ENCODE results near the gene DDAH1. TPM values are rescaled to one million over a fixed set of nuclear protein-coding genes. Genes with fewer than 3 reads are reported as not detected.
A peak's percentile ranks its signal among the peaks of the same experiment; 100 is the strongest.

Gene DDAH1
- total and polyA plus RNA-seq, 5 donors: 3.8 to 10.1 (median 5.6) TPM

GRCh38 chr1:85278853-85279314 lies 186.1 kb downstream of the DDAH1 start:
- H3K9me3 ChIP-seq (ENCODE audit: control insufficient read depth, low read length): no peaks in the 10 kb centered on the region
- intact Hi-C loops (cut with DNase I): no loop called here
- no peak for DNase-seq
- no peak for ATAC-seq
- 21% methylated on average over 2 of the region's 2 CpGs for WGBS
- no peaks in the 10 kb centered on the region for H3K27me3 ChIP-seq (ENCODE audit: control insufficient read depth, insufficient read depth)
- no peak overlapping the region for H3K4me3 ChIP-seq (ENCODE audit: low read length)
- H3K4me1 ChIP-seq (ENCODE audit: control insufficient read depth, insufficient read depth, low read length): no peaks in the 10 kb centered on the region
- H3K27ac ChIP-seq (ENCODE audit: low read length): no peak overlapping the region

GRCh38 chr1:85277802-85278201 lies 187.2 kb downstream of the DDAH1 start:
- Histone ChIP-seq H3K27me3 (ENCODE audit: control insufficient read depth, insufficient read depth) (no peaks in the 10 kb centered on the region), H3K27ac (ENCODE audit: low read length) (no peak overlapping the region), H3K4me3 (ENCODE audit: low read length) (no peak overlapping the region), H3K4me1 (ENCODE audit: control insufficient read depth, insufficient read depth, low read length) (no peaks in the 10 kb centered on the region), H3K9me3 (ENCODE audit: control insufficient read depth, low read length) (no peaks in the 10 kb centered on the region)
- intact Hi-C loops (cut with DNase I): no loop called here
- ATAC-seq (no peak), DNase-seq (no peak)
- 95% methylated on average over 4 of the region's 4 CpGs for WGBS

- peak overlapping the region; percentile 80 for H3K27ac ChIP-seq (ENCODE audit: low read length)
- 64% methylated on average over 11 of the region's 11 CpGs for WGBS
- H3K4me3 ChIP-seq (ENCODE audit: low read length): peak overlapping the region; percentile 49
- H3K4me1 ChIP-seq (ENCODE audit: control insufficient read depth, insufficient read depth, low read length): no peaks in the 10 kb centered on the region
- H3K9me3 ChIP-seq (ENCODE audit: control insufficient read depth, low read length): no peaks in the 10 kb centered on the region
- no peaks in the 10 kb centered on the region for H3K27me3 ChIP-seq (ENCODE audit: control insufficient read depth, insufficient read depth)
- intact Hi-C loops (cut with DNase I): no loop called here
- DNase-seq (peak in 1 of 3 donors; percentile 46), ATAC-seq (no peak)
These were observed 187.8 kb downstream of the DDAH1 start for GRCh38 chr1:85276978-85277639.

- under 1% methylated on average over 78 of the region's 78 CpGs for WGBS
- DNase-seq (peak; percentile 99 to 100 (median 100)), ATAC-seq (peak; percentile 99)
- no peaks in the 10 kb centered on the region for H3K9me3 ChIP-seq (ENCODE audit: control insufficient read depth, low read length)
- intact Hi-C loops (cut with DNase I): no loop called here
- no peaks in the 10 kb centered on the region for H3K27me3 ChIP-seq (ENCODE audit: control insufficient read depth, insufficient read depth)
- no peaks in the 10 kb centered on the region for H3K4me1 ChIP-seq (ENCODE audit: control insufficient read depth, insufficient read depth, low read length)
- H3K4me3 ChIP-seq (ENCODE audit: low read length): peak within 1 kb of the TSS; percentile 72
- H3K27ac ChIP-seq (ENCODE audit: low read length): peak within 1 kb of the TSS; percentile 86
These were observed 188.6 kb downstream of the DDAH1 start, which contains the start of gene BCL10 for GRCh38 chr1:85276215-85276977. Gene BCL10, minus strand, starts transcription at chr1:85276632. Its CDS starts 280 bp downstream, at chr1:85276352.

- intact Hi-C loops (cut with DNase I): no loop called here
- no peak for DNase-seq
- ATAC-seq: peak in 1 of 2 donors; percentile 0
- no peaks in the 10 kb centered on the region for H3K9me3 ChIP-seq (ENCODE audit: control insufficient read depth, low read length)
- peak overlapping the region; percentile 72 for H3K4me3 ChIP-seq (ENCODE audit: low read length)
- H3K4me1 ChIP-seq (ENCODE audit: control insufficient read depth, insufficient read depth, low read length): no peaks in the 10 kb centered on the region
- no peaks in the 10 kb centered on the region for H3K27me3 ChIP-seq (ENCODE audit: control insufficient read depth, insufficient read depth)
- peak overlapping the region; percentile 86 for H3K27ac ChIP-seq (ENCODE audit: low read length)
- 2% methylated on average over 13 of the region's 13 CpGs for WGBS
These were observed 189.2 kb downstream of the DDAH1 start for GRCh38 chr1:85275701-85276214.

GRCh38 chr1:85274969-85275453 lies 189.9 kb downstream of the DDAH1 start:
- H3K27ac ChIP-seq (ENCODE audit: low read length): no peak overlapping the region
- H3K4me1 ChIP-seq (ENCODE audit: control insufficient read depth, insufficient read depth, low read length): peaks cover 2% of the 10 kb centered on the region
- no peaks in the 10 kb centered on the region for H3K9me3 ChIP-seq (ENCODE audit: control insufficient read depth, low read length)
- H3K27me3 ChIP-seq (ENCODE audit: control insufficient read depth, insufficient read depth): no peaks in the 10 kb centered on the region
- 58% methylated on average over 1 of the region's 1 CpG for WGBS
- no peak for DNase-seq
- no peak for ATAC-seq
- intact Hi-C loops (cut with DNase I): no loop called here
- peak overlapping the region; percentile 72 for H3K4me3 ChIP-seq (ENCODE audit: low read length)

- Histone ChIP-seq H3K9me3 (ENCODE audit: control insufficient read depth, low read length) (no peaks in the 10 kb centered on the region), H3K27me3 (ENCODE audit: control insufficient read depth, insufficient read depth) (no peaks in the 10 kb centered on the region), H3K27ac (ENCODE audit: low read length) (no peak overlapping the region), H3K4me3 (ENCODE audit: low read length) (no peak overlapping the region), H3K4me1 (ENCODE audit: control insufficient read depth, insufficient read depth, low read length) (peaks cover 4% of the 10 kb centered on the region)
- ATAC-seq (no peak), DNase-seq (no peak)
- intact Hi-C loops (cut with DNase I): no loop called here
These were observed 191.6 kb downstream of the DDAH1 start for GRCh38 chr1:85273397-85273796.

- Histone ChIP-seq H3K9me3 (ENCODE audit: control insufficient read depth, low read length) (no peaks in the 10 kb centered on the region), H3K27ac (ENCODE audit: low read length) (no peak overlapping the region), H3K4me3 (ENCODE audit: low read length) (no peak overlapping the region), H3K27me3 (ENCODE audit: control insufficient read depth, insufficient read depth) (no peaks in the 10 kb centered on the region), H3K4me1 (ENCODE audit: control insufficient read depth, insufficient read depth, low read length) (peaks cover 4% of the 10 kb centered on the region)
- DNase-seq: no peak
- WGBS: 84% methylated on average over 5 of the region's 5 CpGs
- intact Hi-C loops (cut with DNase I): no loop called here
- ATAC-seq: no peak
These were observed 196.0 kb downstream of the DDAH1 start for GRCh38 chr1:85268801-85269585.

All from right cardiac atrium (tissue), 5 donors.